Lung (tissue), 12 donors: ENCODE data around the gene TRPM3. TPM values are rescaled to one million over a fixed set of nuclear protein-coding genes. Genes with fewer than 3 reads are reported as not detected.
"Not testable (repeated sequence)": the region's sequence is repeated elsewhere in the genome, so short reads cannot be mapped to it uniquely, and the experiment has no call there.

Experiments used
- ATAC-seq: fragments of 200-7000 bp; cut with Tn5 transposase; one replicate; pipeline ENCODE4 v1.9.1; 2020; ENCODE audit warnings: moderate number of reproducible peaks; ENCODE audit not compliant: insufficient read depth, low FRiP score
- DNase-seq, 3 donors: peaks; one replicate each; pipeline ENCODE4 v3.0.0-alpha.2; 2013 to 2017
- H3K27ac ChIP-seq, 2 donors: one replicate each; pipeline ENCODE4 v1.5.1; 2013; ENCODE audit warnings: mild to moderate bottlenecking in 2 of 2, moderate library complexity in 2 of 2, control low read depth in 1 of 2, inconsistent platforms in 1 of 2, low read depth in 1 of 2, low read length in 1 of 2
- H3K27me3 ChIP-seq, 3 donors: one replicate each; pipeline ENCODE4 v1.5.1; 2013; ENCODE audit warnings: low read length in 2 of 3; ENCODE audit not compliant: control insufficient read depth in 3 of 3, insufficient read depth in 3 of 3
- H3K36me3 ChIP-seq, 4 donors: one replicate each; pipeline ENCODE4 v1.5.1; 2013; ENCODE audit warnings: low read length in 4 of 4, mild to moderate bottlenecking in 1 of 4, moderate library complexity in 1 of 4; ENCODE audit not compliant: control insufficient read depth in 4 of 4, insufficient read depth in 4 of 4
- H3K4me1 ChIP-seq, 5 donors: one replicate each; pipeline ENCODE4 v1.5.1; 2013; ENCODE audit warnings: low read length in 5 of 5, mild to moderate bottlenecking in 2 of 5, moderate library complexity in 1 of 5; ENCODE audit not compliant: control insufficient read depth in 5 of 5, insufficient read depth in 5 of 5
- H3K4me3 ChIP-seq: one replicate; pipeline ENCODE4 v1.5.1; 2013; ENCODE audit warnings: mild to moderate bottlenecking, control low read depth, moderate library complexity
- H3K9ac ChIP-seq, 2 donors: one replicate each; pipeline ENCODE4 v1.5.1; 2013; ENCODE audit warnings: low read length in 2 of 2, control low read depth in 1 of 2; ENCODE audit not compliant: insufficient read depth in 1 of 2
- H3K9me3 ChIP-seq, 4 donors: one replicate each; pipeline ENCODE4 v1.5.1; 2013; ENCODE audit warnings: low read length in 3 of 4, mild to moderate bottlenecking in 1 of 4, moderate library complexity in 1 of 4; ENCODE audit not compliant: control insufficient read depth in 4 of 4, insufficient read depth in 3 of 4
- WGBS, 2 donors: extraction: QIAGEN DNeasy Blood & Tissue Kit; methylation state at CpG; one replicate each; pipeline ENCODE4 v1.1.7; 2013; 5-methylcytosine and 5-hydroxymethylcytosine counted together
- polyA plus RNA-seq, 2 donors: library from polyadenylated mRNA; stranded (reverse); fragments of 200-250 nt; gene quantifications; one replicate each; pipeline ENCODE4 v1.2.1, GENCODE V29; 2013
- total RNA-seq, 2 donors: library from RNA; depleted of rRNA in 1 of 2; stranded (reverse); fragments of >200 nt in 1 of 2; gene quantifications; one replicate each; pipeline ENCODE4 v1.2.1, GENCODE V29; 2014 to 2021
- TF ChIP-seq, protein P1 (sequence below): IDR thresholded peaks from 2 replicates; pipeline ENCODE4 v1.5.1; 2012; ENCODE audit warnings: mild to moderate bottlenecking; ENCODE audit errors: control extremely low read depth, extremely low read depth
- donor health status: control.
- donor health status: control.
- donor health status: Bipolar disorder and iron deficiency.
- donor health status: healthy.
- donor health status: DM: yes; HTN: yes; CAD: no.

TRPM3 gene
- total and polyA plus RNA-seq, 4 donors: 0.02 to 1.4 (median 0.49) TPM; not detected in 1

DNA sequence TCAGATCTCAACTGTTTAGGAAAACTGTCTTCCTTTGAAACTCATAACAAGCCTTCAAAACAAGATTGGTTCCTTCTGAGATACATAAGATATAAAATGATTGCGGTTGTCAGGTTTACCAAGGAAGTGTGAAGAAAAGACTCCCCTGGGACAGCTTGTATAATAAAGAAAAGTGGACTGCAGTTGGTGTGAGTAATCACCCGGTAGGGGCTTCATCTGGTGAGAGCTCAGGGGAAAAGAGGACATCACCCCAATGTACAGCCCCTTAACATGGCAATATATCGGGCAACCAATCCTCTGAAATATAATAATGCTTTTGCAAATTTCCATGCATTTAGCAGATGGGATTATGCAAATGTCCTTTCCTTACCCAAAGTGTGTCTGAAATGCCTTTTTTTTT lies 490.4 kb downstream of the TRPM3 start:
- WGBS, 2 donors: 86 to 91% methylated on average over 3 of the region's 3 CpGs
- H3K27ac ChIP-seq: no peak overlapping the region
- H3K9me3 ChIP-seq: peaks cover 0 to 2% (median 0%) of the 10 kb centered on the region in 4 donors
- H3K4me3 ChIP-seq: no peak overlapping the region
- no peak overlapping the region for H3K9ac ChIP-seq
- DNase-seq (no peak), ATAC-seq (no peak)
- no peaks in the 10 kb centered on the region for H3K4me1 ChIP-seq
- H3K36me3 ChIP-seq: no peaks in the 10 kb centered on the region
- TF ChIP-seq, protein P1, sequence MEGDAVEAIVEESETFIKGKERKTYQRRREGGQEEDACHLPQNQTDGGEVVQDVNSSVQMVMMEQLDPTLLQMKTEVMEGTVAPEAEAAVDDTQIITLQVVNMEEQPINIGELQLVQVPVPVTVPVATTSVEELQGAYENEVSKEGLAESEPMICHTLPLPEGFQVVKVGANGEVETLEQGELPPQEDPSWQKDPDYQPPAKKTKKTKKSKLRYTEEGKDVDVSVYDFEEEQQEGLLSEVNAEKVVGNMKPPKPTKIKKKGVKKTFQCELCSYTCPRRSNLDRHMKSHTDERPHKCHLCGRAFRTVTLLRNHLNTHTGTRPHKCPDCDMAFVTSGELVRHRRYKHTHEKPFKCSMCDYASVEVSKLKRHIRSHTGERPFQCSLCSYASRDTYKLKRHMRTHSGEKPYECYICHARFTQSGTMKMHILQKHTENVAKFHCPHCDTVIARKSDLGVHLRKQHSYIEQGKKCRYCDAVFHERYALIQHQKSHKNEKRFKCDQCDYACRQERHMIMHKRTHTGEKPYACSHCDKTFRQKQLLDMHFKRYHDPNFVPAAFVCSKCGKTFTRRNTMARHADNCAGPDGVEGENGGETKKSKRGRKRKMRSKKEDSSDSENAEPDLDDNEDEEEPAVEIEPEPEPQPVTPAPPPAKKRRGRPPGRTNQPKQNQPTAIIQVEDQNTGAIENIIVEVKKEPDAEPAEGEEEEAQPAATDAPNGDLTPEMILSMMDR: no peak
- H3K27me3 ChIP-seq: no peaks in the 10 kb centered on the region

DNA sequence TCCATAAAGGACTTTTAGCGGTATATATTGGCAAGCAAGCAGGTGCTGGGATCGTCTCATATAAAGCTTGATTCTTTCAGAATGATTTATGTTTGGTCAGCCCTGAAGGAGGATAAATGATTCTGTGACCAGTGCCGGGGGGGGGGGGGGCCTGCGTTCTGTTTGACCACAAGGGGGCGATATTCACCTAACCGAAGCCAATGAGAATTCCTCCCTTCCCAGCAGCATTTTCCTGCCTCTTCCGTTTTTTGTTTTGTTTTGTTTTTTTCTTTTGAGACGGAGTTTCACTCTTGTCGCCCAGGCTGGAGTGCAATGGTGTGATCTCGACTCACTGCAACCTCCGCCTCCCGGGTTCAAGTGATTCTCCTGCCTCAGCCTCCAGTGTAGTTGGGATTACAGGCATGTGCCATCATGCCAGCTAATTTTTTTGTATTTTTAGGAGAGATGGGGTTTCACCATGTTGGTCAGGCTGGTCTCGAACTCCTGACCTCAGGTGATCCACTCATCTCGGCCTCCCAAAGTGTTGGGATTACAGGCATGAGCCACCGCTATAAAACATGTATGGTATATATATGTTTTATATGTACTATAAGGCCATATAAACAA lies 492.2 kb downstream of the TRPM3 start:
- not testable (repeated sequence) for H3K27ac ChIP-seq, H3K36me3 ChIP-seq, H3K9ac ChIP-seq, H3K4me1 ChIP-seq, H3K4me3 ChIP-seq, H3K27me3 ChIP-seq, ATAC-seq, H3K9me3 ChIP-seq, DNase-seq
- WGBS, 2 donors: 62 to 77% methylated on average over 14 to 15 of the region's 15 CpGs

GRCh38 chr9:70625078-70625477 lies 496.3 kb downstream of the TRPM3 start:
- no peak for DNase-seq
- Histone ChIP-seq H3K27me3 (no peaks in the 10 kb centered on the region), H3K27ac (no peak overlapping the region), H3K36me3 (no peaks in the 10 kb centered on the region), H3K4me1 (no peaks in the 10 kb centered on the region), H3K4me3 (no peak overlapping the region), H3K9me3 (peaks cover 0 to 2% (median 0%) of the 10 kb centered on the region in 4 donors), H3K9ac (no peak overlapping the region)
- TF ChIP-seq, protein P1: no peak
- no peak for ATAC-seq
- 66 to 68% methylated on average over 13 of the region's 13 CpGs for WGBS, 2 donors

DNA sequence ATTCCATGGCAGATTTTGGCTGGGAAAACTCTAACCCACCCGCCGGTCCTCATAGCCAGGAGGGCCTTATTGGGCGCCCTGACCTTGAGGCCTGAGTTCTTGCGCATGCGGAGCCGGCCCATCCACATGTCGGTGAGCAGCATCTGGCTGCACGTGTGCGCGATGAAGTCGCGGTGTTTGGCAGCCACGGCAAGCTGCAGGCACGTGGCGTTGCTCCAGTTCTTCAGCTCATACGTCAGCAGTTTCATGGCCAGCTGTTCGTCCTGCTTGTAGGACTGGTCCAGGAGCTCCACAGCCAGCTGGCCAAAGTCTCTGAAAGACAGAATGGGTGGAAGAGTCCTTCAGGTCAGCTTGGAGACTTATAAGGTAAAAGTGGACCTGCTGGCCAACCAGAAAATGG lies 502.6 kb downstream of the TRPM3 start:
- TF ChIP-seq, protein P1: no peak
- WGBS, 2 donors: 89 to 92% methylated on average over 17 of the region's 17 CpGs
- DNase-seq: peak in 1 of 3 donors; percentile 30

More for the DNA sequence above, 502.6 kb downstream of the TRPM3 start:
- H3K36me3 ChIP-seq: no peaks in the 10 kb centered on the region
- no peak overlapping the region for H3K4me3 ChIP-seq
- H3K9me3 ChIP-seq: no peaks in the 10 kb centered on the region
- H3K27ac ChIP-seq: no peak overlapping the region
- H3K27me3 ChIP-seq: no peaks in the 10 kb centered on the region
- H3K4me1 ChIP-seq: peaks cover 0 to 14% (median 5%) of the 10 kb centered on the region in 5 donors
- no peak for ATAC-seq
- no peak overlapping the region for H3K9ac ChIP-seq
